Gastrocnemius medialis (tissue), 4 donors: ENCODE measurements around the gene SCARF2. TPM values are rescaled to one million over a fixed set of nuclear protein-coding genes. Genes with fewer than 3 reads are reported as not detected.

Source experiments
- ATAC-seq, 2 donors: fragments of 150-250 bp; one replicate each; pipeline ENCODE4 v1.9.1; 2016
- DNase-seq, 2 donors: peaks; one replicate each; pipeline ENCODE4 v3.0.0-alpha.2; 2019
- H3K27ac ChIP-seq, 4 donors: fragments of 200-600 bp; sonication (generic); 1 replicate in 1 of 4; 2 replicates in 3 of 4; pipeline ENCODE4 v1.5.1; 2016 to 2018; ENCODE audit warnings: mild to moderate bottlenecking in 2 of 4, moderate library complexity in 1 of 4
- H3K27me3 ChIP-seq, 3 donors: fragments of 200-600 bp; sonication (generic) in 2 of 3; 1 replicate in 1 of 3; 2 replicates in 2 of 3; pipeline versions ENCODE4 v1.5.1 to v1.6.0; 2016 to 2019; ENCODE audit warnings: mild to moderate bottlenecking in 1 of 3, moderate library complexity in 1 of 3
- H3K36me3 ChIP-seq, 2 donors: fragments of 200-600 bp; sonication (generic) in 1 of 2; one replicate each; pipeline ENCODE4 v1.5.1; 2017 to 2018
- H3K4me1 ChIP-seq, 2 donors: fragments of 200-600 bp; sonication (generic) in 1 of 2; one replicate each; pipeline ENCODE4 v1.5.1; 2016 to 2017; ENCODE audit warnings: mild to moderate bottlenecking in 2 of 2
- H3K4me3 ChIP-seq, 4 donors: fragments of 200-600 bp; sonication (generic) in 3 of 4; 1 replicate in 1 of 4; 2 replicates in 3 of 4; pipeline ENCODE4 v1.5.1; 2016 to 2019; ENCODE audit warnings: mild to moderate bottlenecking in 2 of 4
- H3K9me3 ChIP-seq, 3 donors: fragments of 200-600 bp; sonication (generic) in 2 of 3; 1 replicate in 1 of 3; 2 replicates in 2 of 3; pipeline ENCODE4 v1.5.1; 2016 to 2019
- POLR2A ChIP-seq, 2 donors: fragments of 450-650 bp; IDR thresholded peaks; one replicate each; pipeline ENCODE4 v1.6.1; 2017; ENCODE audit warnings: antibody characterized with exemption in 2 of 2, mild to moderate bottlenecking in 2 of 2, moderate library complexity in 2 of 2
- in situ Hi-C, 4 donors: fragments of 200-750 bp; cut with MboI; loops; one replicate each; pipeline versions ENCODE4 v1.15.0 to v1.8.0; 2017; ENCODE audit warnings: low sequenced_read_pairs in 4 of 4
- intact Hi-C: fragments of 100-400 bp; cut with DNase I; formaldehyde crosslinking; loops from one replicate; pipeline ENCODE4 v1.15.1; 2023; ENCODE audit warnings: low total_unique reads
- total RNA-seq, 4 donors: library from RNA; depleted of rRNA; stranded (reverse); fragments of >200 nt; gene quantifications; one replicate each; pipeline versions ENCODE4 v1.1.0 to v1.2.3, GENCODE V29; 2016
- TF ChIP-seq, protein P1 (sequence below), 5 experiments: fragments of 450-650 bp in 3 of 5; fragments of 200-600 bp in 2 of 5; sonication (generic) in 2 of 5; IDR thresholded peaks in 4 of 5; conservative IDR thresholded peaks in 1 of 5; 1 replicate in 4 of 5; 2 replicates in 1 of 5; pipeline ENCODE4 v1.5.1; 2016 to 2019; ENCODE audit warnings: antibody characterized with exemption in 5 of 5, mild to moderate bottlenecking in 3 of 5, moderate library complexity in 3 of 5

SCARF2 gene
- total RNA-seq, 4 donors from 2014 or later = 1.8 to 4.0 (median 2.3) TPM

DNA sequence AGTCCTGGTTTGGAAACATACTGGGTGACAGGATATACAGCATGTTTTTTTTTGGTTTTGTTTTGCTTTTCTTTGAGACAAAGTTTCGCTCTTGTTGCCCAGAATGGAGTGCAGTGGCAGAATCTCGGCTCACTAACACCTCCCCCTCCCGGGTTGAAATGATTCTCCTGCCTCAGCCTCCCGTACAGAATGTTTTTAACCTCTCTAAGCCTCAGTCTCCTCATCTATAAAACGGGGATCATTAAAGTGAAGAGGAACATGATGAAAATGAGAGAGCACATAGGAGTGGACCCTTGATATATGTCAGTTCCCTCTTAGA, 28.1 kb upstream of the SCARF2 start:
- in situ Hi-C loops (loop anchor here in 2 of 4 donors (10.0 to 25.0 kb wide), 2 partner anchors 51 to 222 kb away; no protein-coding TSS in a partner anchor), intact Hi-C loops (no loop called here)
- Histone ChIP-seq H3K9me3 (no peaks in the 10 kb centered on the region), H3K4me3 (no peak overlapping the region), H3K27ac (no peak overlapping the region), H3K4me1 (peaks cover 13 to 17% of the 10 kb centered on the region in 2 donors), H3K27me3 (no peaks in the 10 kb centered on the region), H3K36me3 (peaks cover 0 to 13% of the 10 kb centered on the region in 2 donors)
- no peak for TF ChIP-seq POLR2A (IDR thresholded peaks at IDR 0.05)
- TF ChIP-seq, protein P1, sequence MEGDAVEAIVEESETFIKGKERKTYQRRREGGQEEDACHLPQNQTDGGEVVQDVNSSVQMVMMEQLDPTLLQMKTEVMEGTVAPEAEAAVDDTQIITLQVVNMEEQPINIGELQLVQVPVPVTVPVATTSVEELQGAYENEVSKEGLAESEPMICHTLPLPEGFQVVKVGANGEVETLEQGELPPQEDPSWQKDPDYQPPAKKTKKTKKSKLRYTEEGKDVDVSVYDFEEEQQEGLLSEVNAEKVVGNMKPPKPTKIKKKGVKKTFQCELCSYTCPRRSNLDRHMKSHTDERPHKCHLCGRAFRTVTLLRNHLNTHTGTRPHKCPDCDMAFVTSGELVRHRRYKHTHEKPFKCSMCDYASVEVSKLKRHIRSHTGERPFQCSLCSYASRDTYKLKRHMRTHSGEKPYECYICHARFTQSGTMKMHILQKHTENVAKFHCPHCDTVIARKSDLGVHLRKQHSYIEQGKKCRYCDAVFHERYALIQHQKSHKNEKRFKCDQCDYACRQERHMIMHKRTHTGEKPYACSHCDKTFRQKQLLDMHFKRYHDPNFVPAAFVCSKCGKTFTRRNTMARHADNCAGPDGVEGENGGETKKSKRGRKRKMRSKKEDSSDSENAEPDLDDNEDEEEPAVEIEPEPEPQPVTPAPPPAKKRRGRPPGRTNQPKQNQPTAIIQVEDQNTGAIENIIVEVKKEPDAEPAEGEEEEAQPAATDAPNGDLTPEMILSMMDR (IDR thresholded peaks at IDR 0.05 in 4 of 5, conservative IDR thresholded peaks at IDR 0.05 in 1 of 5) = no peak
- DNase-seq (no peak), ATAC-seq (no peak)

DNA sequence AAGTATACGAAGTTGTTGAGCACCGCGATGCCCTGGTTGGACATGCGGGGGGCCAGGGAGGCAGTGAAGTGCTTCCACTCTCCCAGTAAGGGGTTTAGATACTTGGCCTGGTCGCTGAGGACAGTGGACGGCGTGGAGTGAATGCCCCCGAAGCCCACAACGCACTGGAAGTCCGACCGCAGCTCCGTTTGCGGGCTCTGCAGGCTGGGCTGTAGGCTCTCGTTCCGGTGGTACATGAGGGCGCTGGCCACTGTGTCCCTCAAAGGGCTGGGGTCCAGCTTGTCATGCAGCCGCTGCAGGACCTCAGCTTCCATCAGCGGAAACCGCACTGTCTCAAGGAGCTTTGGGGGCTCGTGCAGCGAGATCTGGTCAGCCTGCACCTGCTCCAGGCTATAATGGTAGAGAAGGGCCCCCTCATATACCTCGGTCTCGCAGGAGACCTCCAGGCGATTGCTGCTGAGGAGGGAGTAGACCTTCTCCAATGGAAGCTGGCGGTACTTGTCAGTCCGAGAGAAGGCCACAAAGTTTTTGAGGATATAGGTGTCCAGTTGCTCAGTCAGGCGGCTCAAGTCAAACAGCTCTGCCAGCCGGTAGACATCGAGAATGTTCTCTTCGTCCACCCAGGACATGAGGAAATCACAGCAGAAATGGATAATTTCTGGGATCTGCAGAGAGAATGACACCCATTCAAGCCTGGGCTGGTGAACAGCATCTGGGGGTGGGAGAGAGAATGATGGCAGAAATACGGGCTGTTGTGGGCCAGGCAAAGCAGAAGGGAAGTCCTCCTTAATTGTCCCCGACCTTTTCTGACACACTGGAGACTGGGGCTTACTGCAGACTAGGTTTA, 27.5 kb upstream of the SCARF2 start:
- Histone ChIP-seq H3K27me3 (no peaks in the 10 kb centered on the region), H3K9me3 (no peaks in the 10 kb centered on the region), H3K36me3 (peaks cover 0 to 13% of the 10 kb centered on the region in 2 donors), H3K4me3 (no peak overlapping the region), H3K27ac (no peak overlapping the region), H3K4me1 (peaks cover 13 to 17% of the 10 kb centered on the region in 2 donors)
- TF ChIP-seq, protein P1 (IDR thresholded peaks at IDR 0.05 in 4 of 5, conservative IDR thresholded peaks at IDR 0.05 in 1 of 5) = no peak
- TF ChIP-seq POLR2A (IDR thresholded peaks at IDR 0.05) = no peak
- intact Hi-C loops = no loop called here
- DNase-seq = no peak
- no peak for ATAC-seq
- in situ Hi-C loops = loop anchor here in 2 of 4 donors (10.0 to 25.0 kb wide), 2 partner anchors 50 to 222 kb away; no protein-coding TSS in a partner anchor

DNA sequence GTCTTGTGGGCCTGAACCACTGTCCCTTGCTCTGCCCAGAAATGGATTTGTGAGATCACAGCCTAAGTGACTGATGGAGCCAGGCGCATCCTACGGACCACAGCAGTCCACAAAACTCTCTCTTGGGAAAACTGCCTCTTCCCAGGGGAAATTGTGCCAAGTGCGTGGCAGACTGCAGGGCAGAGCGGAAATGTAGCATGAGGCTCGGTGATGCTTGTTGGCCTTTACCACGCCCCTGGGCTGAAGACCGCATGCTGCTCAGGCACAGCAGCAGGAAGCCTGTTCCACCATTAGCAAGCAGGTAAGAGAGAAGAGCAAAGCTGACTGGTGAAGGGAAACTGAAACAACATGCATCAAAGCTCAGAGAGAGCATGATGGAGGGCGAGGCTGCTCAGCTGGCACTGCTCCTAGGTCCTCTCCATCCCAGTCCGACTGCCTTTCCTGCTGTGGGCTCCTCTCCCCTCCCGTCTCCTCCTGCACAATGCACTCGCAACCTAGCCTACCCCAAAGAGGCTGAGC, 26.5 kb upstream of the SCARF2 start:
- DNase-seq = no peak
- Histone ChIP-seq H3K27me3 (no peaks in the 10 kb centered on the region), H3K27ac (no peak overlapping the region), H3K4me3 (no peak overlapping the region), H3K4me1 (peaks cover 13 to 17% of the 10 kb centered on the region in 2 donors), H3K9me3 (no peaks in the 10 kb centered on the region), H3K36me3 (peaks cover 0 to 12% of the 10 kb centered on the region in 2 donors)
- ATAC-seq = no peak
- TF ChIP-seq POLR2A (IDR thresholded peaks at IDR 0.05) = no peak
- TF ChIP-seq, protein P1 (IDR thresholded peaks at IDR 0.05 in 4 of 5, conservative IDR thresholded peaks at IDR 0.05 in 1 of 5) = no peak
- intact Hi-C loops = no loop called here
- in situ Hi-C loops = loop anchor here in 2 of 4 donors (10.0 to 25.0 kb wide), 2 partner anchors 49 to 223 kb away; no protein-coding TSS in a partner anchor

DNA sequence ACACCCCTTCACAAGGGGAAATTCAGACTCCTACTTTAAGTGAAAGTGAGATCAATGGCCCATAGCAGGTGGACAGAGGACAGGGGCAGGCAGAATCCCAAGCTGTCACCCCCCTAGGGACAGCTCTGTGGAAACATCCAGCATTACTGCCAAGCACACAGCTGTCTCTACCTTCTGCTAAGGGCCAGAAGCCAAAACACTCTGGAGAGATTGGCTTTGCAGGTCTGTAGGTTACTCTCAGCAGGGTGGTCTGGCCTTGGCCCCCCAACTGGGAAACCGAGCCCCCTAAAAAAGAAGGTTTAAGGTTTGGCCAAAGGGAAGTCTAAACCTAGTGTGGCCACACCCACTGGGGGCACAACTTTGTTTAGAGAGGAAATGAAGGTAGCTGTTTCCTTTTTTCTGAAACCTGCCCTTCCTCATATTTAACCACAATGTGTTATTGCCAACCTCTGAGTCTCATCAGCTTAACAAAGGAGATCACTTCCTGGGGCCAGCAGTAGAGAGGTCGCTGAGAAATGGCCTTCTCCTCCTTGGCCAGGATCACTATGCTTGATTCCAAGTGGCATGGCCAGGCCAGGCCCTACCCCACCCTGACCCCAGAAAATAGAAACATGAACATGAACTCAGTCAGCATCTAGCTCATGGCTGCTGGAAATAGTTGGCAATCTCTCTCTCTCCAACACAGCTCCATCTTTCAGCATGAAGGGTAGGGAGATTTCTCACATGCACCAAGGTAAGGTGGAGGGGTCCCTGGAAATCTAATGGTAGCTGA, 25.9 kb upstream of the SCARF2 start:
- peak; percentile 19 to 60 for DNase-seq
- peak; percentile 79 to 88 for ATAC-seq
- in situ Hi-C loops (loop anchor here in 2 of 4 donors (10.0 to 25.0 kb wide), 2 partner anchors 49 to 224 kb away; no protein-coding TSS in a partner anchor), intact Hi-C loops (no loop called here)
- TF ChIP-seq, protein P1 (IDR thresholded peaks at IDR 0.05 in 4 of 5, conservative IDR thresholded peaks at IDR 0.05 in 1 of 5) = no peak
- no peak for TF ChIP-seq POLR2A (IDR thresholded peaks at IDR 0.05)
- Histone ChIP-seq H3K4me3 (no peak overlapping the region), H3K36me3 (peaks cover 0 to 9% of the 10 kb centered on the region in 2 donors), H3K9me3 (no peaks in the 10 kb centered on the region), H3K4me1 (peaks cover 13 to 17% of the 10 kb centered on the region in 2 donors), H3K27ac (peak overlapping the region in 3 of 4 donors; percentile 36 to 58 (median 46)), H3K27me3 (no peaks in the 10 kb centered on the region)
